HG03439 (cell line): ENCODE data around the gene HCN1.
"Not testable (repeated sequence)": the region's sequence is repeated elsewhere in the genome, so short reads cannot be mapped to it uniquely, and the experiment has no call there.

Experiments used
- ATAC-seq: cut with Tn5 transposase; IDR thresholded peaks from one replicate; pipeline ENCODE4 v1.9.1; 2021; ENCODE audit warnings: mild to moderate bottlenecking, moderate library complexity; ENCODE audit not compliant: unreplicated experiment

Gene HCN1

DNA sequence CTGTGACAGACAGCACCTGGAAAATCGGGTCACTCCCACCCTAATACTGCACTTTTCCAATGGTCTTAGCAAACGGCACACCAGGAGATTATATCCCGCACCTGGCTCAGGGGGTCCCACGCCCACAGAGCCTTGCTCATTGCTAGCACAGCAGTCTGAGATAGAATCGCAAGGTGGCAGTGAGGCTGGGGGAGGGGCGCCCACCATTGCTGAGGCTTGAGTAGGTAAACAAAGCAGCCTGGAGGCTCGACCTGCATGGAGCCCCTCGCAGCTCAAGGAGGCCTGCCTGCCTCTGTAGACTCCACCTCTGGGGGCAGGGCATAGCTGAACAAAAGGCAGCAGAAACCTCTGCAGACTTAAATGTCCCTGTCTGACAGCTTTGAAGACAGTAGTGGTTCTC, 383.6 kb downstream of the HCN1 start:
- not testable (repeated sequence) for ATAC-seq

DNA sequence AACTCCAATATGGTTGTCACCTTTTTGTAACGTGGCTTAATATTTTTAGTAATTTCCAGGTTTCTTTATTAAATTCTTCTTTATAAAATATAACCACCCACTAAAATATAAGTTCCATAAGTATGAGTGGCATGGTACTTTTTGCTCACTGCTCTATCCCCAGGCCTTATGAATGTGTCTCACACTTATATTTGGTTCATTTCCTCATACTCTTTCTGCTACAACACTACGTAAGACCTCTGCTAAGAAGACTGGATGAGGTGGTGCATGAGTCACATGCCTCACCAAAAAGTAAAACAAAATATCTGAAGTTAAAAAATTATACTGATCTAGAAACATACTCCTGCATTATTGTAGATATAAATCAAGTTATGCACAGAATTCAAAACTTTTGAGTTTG, 400.9 kb downstream of the HCN1 start:
- no peak for ATAC-seq

DNA sequence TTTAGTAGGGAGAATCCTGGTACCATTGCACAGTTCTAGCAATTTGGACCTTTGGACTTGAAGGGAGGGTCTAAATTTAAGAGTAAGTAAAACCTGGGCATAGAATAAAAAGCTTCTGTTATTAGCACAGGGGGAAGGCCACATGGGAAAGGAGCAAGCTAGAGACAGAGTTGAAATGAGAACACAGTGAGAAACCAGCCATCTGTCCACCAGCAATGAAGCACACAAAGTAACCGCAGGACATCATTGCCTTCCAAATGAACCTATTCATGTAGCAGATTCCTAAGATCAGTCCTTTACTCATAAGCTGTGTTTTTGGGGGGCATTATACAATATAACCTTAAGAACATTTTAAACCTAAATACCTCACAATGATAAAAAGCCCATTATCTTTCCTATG, 407.4 kb downstream of the HCN1 start:
- no peak for ATAC-seq

DNA sequence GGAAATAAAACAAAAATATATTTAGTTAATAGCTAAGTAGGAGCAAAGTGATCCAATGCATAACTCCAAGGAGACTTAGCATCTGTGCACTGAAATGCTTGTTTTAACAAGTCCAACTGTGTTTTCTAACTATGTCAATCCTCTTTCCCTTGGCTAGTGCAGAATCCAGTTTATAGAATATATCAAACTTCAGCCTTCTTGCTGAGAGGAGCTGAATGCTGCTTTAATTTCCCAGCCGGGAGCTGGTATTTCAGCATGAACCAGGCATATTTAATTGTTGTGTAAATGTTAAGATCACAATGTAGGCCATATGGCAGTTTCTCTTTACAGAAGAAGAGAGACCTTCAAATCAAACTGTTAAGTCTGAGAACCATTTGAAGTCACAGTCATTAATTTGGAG, 411.7 kb downstream of the HCN1 start:
- ATAC-seq = no peak

DNA sequence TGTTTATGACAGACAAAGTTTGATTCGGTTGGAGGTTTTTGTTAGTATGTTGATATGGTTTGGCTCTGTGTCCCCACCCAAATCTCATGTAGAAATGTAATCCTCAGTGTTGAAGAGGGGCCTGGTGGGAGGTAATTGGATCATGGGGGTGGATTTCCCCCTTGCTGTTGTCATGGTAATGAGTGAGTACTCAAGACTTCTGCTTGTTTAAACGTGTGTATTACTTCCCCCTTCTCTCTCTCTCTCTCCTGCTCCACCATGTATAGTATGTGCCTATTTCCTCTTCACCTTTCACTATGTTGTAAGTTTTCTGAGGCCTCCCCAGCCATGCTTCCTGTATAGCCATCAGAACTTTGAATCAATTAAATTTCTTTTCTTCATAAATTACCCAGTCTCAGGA, 415.1 kb downstream of the HCN1 start:
- ATAC-seq = no peak

DNA sequence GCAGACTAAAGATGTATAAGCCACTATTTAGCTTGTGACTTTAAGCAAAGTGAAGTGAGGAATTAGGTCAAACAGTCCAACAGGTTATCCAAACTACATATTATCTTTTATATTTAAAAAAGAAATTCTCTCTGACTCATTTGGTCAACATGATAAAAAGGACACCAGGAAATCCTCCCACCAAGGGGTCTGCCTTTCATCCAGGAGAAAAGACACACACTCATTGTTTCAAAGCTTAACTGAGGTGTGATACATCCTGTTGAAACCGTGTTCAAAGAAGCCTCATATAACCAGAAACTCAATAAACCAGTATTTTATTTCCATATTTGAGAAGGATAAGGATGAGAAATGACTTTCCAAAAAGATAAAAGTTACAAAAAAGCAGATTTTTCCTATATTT, 417.1 kb downstream of the HCN1 start:
- no peak for ATAC-seq

DNA sequence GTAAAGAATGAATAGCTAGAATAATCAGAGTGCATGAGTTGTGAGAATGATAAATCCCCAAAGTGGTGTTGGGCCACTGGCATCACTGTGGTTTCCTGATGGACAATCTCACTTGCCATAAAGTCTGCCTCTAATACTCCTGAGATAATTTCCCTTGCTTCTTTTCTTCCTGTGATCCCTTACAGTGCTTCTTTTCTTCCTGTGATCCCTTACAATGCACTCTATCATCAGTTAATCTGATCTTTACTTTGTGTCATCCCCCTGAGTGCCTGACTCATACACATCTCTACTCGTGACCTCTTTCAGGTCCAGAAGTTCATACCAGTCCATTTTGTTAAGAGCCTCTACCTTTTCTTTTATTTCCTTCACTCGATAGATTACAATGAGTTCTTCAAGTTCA, 418.3 kb downstream of the HCN1 start:
- ATAC-seq = no peak

DNA sequence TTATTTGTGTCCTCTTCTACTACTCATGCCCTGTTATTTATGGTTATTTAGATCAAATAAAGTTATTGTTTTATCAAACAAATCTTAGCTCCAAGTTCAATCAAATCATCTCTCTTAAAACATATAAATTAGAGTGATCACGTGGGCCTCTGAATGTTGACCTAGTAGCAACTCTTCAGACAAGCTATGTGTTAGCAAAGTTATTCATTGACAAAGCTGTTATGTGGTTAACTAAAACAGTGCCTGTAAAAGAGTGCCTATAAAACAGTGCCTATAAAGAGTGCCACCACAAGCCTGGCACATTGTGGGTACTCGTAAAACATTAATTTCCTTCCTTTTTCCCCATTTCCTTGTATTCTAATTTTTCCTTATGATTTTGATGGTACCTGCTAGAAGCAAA, 421.9 kb downstream of the HCN1 start:
- no peak for ATAC-seq

DNA sequence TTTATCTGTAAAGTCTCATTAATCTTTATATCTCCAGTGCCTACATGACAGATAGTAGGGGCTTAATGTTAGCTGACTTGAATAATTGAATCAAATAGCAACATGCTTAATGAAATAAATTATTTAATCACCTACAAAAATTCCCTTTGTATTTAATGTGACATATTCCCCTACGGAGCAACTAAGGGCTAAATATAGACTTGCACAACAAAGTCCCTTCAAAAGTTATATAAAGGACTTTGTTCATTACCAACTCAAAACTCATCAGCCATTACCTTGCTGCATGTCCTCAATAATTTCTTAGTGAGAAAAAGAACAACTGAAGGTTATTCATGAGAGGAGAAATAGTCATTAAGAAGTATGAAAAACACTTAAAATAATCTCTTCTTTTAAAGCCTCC, 424.6 kb downstream of the HCN1 start:
- no peak for ATAC-seq

DNA sequence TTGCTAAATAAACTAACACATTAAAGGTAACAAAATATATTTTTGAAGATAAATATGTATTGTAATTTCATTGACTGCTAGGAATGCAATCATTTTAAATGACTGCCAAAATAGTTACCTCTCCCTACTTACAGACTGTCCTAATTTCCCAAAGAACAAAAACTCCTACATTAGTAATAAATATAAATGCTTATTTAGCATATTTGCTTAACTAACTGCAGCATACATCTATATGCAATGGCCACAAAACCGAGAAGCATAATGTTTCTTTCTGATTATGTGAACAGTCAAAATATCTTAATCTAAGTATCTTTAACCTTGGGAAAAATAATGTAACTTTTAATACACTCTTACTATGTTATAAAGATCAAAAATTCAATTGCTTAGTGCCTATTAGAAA, 431.7 kb downstream of the HCN1 start:
- ATAC-seq = no peak

DNA sequence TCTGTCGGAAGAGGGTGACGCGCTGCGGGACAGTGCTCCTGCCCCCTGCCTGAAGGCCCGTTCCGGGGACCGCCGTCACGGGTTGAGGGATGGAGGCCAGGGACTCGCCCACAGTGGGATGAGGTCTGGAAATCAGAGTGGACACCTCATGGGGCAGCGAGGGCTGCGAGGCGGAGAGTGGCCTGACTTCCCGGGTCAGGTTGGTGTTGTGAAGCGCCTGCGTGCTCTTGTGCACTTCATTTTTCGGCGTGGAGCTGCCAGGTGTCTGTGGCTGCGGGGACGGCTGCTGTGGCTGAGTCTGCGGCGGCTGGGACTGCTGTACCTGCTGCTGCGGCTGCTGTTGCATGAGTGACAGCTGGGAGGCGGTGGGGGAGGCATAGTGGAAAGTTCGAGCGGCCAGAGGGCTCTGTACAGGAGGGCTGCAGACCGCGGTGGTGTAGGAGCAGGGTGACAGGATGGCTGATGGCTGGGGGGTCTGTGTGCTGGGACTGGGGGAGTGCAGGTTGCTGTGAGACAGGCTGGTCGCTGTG, 434.1 kb downstream of the HCN1 start:
- ATAC-seq = no peak

DNA sequence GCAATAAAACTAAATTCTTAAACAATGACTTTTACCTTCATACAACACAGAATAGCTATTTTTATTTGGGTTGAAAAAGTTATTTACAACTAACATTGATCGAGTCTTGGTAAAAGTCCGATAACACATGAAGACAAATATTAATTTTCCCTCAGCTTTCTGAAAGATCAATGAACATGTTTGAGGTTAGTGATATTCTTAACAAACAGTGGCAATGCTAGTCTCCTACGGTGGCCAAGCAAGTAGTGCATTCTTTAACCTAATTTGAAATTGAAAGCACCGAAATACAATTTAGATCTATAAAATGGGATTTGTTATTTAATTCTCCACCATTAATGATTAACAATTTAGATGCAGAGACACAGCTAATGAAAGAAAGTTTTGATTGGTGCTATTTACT, 435.1 kb downstream of the HCN1 start:
- no peak for ATAC-seq

DNA sequence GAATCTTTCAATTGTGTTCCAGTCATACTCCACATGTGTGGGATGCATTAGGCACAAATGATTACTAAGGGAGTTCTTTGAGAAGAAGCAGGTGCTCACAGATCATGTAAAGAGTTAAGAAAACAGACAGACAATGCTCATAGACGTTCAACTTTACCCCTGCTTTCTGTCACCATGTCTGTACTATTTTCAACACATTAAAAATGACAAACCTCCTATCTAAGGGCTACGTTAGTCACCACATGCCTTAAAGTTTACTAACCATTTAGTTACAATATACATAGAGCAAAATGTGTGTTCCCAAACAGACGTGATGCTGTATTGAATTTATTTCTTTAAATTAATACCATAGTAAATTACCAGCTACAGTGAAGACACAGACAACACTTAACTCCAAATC, 435.9 kb downstream of the HCN1 start:
- ATAC-seq = no peak

DNA sequence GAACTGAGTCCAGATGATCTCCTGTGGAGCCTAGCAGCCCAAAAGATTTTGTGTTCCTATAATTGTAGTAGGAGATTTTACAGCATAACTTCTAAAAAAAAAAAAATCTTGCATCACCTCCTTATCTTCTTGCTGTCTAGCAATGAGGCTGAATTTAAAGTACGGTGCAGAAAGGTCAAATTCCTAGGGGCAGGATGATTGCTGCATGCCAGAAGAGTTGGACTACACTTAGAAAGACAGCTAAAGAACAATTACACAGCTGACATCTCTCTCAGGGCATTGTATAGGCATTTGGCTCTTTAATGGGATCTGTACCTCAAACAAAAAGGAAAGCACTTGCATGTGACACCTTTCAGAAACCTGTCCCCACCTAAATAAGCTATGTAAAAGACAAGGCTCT, 443.2 kb downstream of the HCN1 start:
- no peak for ATAC-seq

DNA sequence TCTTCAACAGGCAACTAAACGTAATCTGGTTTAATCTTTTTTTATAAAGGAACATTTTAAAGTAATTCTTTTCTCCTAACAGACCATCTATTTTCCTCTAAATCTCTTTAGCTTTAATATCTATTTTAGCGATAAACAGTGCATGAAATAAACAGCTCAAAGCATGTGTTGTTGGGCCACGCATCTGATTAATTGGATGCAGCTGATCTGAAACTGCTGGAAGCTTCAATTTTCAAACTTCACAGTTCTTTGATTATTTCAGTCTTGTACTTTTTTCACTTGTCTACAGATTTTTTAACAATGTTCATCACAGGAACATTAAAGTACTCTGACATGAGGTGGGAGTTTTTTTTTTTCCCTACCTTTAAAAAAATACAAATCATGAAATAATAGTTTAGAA, 443.6 kb downstream of the HCN1 start:
- no peak for ATAC-seq

DNA sequence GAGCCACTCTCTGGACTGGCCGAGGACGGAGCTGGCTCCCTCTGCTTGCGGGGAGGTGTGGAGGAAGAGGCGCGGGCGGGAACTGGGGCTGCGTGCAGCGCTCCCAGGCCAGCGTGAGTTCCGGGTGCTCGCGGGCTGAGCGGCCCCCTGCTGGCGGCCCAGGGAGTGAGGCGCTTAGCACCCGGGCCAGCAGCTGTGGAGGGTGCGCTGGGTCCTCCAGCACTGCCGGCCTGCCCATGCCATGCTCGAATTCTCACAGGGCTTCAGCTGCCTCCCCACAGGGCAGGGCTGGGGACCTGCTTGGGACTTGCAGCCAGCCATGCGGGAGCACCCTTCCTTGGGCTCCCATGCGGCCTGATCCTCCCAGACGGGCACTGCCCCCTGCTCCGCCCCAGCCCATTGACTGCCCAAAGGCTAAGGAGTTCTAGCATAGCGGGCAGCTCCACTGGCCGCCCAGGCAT, 470.6 kb downstream of the HCN1 start:
- ATAC-seq = no peak

DNA sequence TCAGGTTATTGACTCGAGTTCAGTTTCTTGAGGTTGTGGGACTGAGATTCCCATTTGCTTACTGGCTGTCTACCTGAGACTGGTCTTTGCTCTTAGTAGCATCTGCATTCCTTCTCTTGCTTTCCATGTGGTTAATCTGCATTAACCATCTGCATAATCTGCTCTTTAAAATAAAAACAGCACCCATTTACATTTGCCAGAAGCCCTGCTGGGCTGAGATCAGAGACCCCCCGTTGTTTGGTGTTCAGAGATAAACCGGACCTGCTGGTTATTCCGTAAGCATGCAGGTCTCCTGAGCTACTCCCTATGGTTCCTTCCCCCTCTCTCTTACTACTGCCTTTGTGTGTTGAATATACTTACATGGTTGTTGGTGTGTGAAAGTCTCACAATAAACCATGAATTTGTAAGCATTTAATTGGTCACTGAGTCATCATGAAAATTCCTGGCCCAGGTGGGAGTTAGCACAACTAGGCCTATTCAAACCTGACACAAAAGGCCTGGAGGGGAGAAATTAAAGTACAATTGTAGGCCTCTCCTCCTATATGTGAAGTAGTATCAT, 490.7 kb downstream of the HCN1 start:
- ATAC-seq = no peak
